ENCODE measurements around the gene XPOT.

Gene XPOT

DNA sequence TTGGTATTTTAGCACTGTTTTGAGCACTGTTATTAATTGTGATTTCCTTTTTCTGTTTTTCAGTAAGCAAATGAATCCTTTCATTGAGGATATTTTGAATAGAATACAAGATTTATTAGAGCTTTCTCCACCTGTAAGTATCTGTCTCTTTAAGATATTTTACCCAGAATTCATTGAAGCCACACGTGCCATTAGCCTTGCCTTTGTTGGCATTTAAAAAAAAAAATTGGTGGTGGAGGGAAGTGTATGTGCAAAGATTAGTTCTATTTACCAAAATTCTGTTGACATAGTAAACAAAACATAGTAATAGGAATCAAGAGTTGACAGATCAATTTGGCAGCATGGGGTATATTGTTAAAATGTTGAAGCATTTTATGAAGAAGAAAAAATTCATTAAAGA, 23.8 kb downstream of the XPOT start:
- peak overlapping the region; percentile 26 for H3K27ac ChIP-seq
- TF ChIP-seq, protein P1, sequence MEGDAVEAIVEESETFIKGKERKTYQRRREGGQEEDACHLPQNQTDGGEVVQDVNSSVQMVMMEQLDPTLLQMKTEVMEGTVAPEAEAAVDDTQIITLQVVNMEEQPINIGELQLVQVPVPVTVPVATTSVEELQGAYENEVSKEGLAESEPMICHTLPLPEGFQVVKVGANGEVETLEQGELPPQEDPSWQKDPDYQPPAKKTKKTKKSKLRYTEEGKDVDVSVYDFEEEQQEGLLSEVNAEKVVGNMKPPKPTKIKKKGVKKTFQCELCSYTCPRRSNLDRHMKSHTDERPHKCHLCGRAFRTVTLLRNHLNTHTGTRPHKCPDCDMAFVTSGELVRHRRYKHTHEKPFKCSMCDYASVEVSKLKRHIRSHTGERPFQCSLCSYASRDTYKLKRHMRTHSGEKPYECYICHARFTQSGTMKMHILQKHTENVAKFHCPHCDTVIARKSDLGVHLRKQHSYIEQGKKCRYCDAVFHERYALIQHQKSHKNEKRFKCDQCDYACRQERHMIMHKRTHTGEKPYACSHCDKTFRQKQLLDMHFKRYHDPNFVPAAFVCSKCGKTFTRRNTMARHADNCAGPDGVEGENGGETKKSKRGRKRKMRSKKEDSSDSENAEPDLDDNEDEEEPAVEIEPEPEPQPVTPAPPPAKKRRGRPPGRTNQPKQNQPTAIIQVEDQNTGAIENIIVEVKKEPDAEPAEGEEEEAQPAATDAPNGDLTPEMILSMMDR (conservative IDR thresholded peaks at IDR 0.05) = no peak

DNA sequence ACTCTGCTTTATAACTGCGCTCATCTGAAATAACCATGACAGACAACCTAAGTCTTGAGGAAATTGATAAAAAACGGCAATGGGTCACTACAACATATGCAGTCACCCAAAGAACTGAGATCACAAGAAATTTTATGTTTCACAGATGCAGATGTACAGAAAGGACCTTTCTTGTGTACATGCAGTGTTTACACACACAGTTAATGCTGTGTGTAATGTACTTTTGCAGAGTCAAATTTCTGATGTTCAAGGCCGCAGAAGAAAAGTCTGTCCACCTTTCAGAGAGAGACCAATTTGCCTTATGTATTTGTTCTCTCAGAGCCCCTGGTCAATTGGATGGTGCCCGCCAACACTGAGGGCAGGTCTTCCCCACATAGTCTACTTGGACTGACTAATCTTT, 24.8 kb downstream of the XPOT start:
- peak overlapping the region; percentile 26 for H3K27ac ChIP-seq
- TF ChIP-seq, protein P1 (conservative IDR thresholded peaks at IDR 0.05) = no peak

DNA sequence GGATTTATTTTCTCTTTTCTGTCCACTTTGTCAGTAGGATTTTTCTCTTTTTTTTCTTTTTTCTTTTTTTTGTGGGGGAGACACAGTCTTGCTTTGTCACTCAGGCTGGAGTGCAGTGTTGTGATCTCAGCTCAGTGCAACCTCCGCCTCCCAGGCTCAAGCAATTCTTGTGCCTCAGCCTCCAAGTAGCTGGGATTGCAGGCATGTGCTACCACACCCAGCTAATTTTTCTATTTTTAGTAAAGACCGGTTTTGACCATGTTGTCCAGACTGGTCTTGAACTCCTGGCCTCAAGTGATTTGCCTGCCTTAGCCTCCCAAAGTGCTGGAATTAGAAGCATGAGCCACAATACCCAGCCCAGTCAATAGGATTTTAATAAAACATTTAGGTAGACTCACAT, 26.7 kb downstream of the XPOT start:
- TF ChIP-seq, protein P1 (conservative IDR thresholded peaks at IDR 0.05) = no peak

DNA sequence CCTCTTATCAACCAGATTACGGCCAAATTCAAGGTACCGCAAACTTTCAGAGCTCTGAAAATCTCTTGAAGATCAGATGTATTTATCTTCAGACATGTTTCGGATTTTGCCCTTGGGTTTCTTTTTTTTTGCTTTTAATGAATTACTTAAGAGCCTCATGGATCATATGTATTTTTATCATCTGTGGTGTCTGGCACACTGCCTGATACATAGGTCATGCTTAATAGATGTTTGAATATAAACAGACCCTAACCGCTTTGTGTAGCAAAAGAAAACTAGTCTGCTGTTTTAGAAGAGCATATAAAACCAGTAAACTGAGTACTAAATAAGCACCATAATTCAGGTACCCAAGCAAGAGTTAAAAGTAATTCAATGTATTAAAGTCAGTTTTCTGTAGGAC, 27.6 kb downstream of the XPOT start:
- no peak overlapping the region for H3K27ac ChIP-seq
- TF ChIP-seq, protein P1 (conservative IDR thresholded peaks at IDR 0.05) = no peak

More for the DNA sequence above, 26.7 kb downstream of the XPOT start:
- H3K27ac ChIP-seq = no peak overlapping the region

DNA sequence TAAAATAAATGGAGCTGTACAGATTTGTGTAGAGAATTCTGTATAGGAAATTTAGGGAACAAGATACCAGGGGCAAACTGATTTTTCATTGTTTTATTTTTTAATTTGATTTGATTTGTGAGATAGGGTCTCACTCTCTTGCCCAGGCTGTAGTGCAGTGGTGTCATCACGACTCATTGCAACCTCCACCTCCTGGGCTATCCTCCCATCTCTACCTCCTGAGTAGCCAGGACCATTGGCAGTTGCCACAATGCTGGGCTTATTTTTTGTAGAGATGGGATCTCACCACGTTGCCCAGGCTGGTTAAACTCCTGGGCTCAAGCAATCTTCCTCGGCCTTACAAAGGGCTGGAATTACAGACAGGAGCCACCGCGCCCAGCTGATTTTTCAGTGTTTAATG, 29.7 kb downstream of the XPOT start:
- TF ChIP-seq, protein P1 (conservative IDR thresholded peaks at IDR 0.05) = no peak
- no peak overlapping the region for H3K27ac ChIP-seq

DNA sequence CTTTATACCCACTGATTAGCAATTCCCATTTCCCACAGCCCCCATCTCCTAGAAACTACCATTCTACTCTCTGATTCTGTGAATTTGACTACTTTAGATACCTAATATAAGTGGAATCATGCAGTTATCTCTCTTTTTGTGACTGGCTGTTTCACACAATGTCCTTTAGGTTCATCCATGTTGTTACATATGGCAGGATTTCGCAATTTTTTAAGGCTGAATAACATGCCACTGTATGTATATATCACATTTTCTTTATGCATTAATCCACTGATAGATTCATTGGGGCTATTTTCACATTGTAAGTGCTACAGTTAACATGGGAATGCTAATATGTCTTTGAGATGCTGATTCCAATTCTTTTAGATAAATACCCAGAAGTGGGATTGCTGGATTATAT, 35.9 kb downstream of the XPOT start:
- TF ChIP-seq, protein P1 (conservative IDR thresholded peaks at IDR 0.05) = no peak
- no peak overlapping the region for H3K27ac ChIP-seq

DNA sequence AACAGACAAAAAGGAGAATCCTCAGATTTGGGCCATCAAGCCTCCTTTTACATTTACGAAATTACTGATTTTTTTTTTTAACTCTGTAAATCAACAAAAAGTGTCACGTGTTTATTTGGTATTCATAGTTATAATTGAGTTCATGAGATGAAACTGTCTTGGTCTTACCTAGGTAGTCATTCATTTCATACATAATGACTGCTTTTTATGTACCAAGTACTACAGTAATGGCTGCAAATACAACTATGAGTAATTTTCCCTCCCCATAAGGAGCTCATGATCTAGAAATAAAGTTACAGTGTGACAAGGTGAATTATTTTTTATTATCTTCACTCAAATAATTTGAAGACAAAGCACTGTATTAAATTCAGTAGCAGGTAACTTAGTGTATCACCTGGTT, 41.3 kb downstream of the XPOT start:
- TF ChIP-seq, protein P1 (conservative IDR thresholded peaks at IDR 0.05) = no peak
- H3K27ac ChIP-seq = peak overlapping the region; percentile 53

DNA sequence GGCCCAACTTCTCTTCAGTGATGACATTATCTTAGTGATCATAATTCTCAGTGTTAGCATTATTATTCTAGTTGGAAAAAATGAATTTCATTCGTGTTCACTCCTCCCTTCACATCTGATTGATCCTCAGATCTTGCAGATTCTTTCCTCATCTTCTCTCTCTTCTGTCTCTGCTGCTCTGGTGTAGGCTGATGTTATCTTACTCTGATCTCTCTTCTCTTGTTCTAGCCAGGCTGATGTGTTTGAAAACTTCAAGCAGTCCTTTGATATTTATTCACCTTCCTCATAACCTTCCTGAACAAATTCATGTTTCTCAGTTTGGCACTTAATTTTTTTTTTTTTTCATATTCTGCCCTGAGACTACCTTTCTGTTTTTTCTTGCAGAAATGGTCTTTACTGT, 42.1 kb downstream of the XPOT start:
- TF ChIP-seq, protein P1 (conservative IDR thresholded peaks at IDR 0.05) = no peak
- H3K27ac ChIP-seq = peak overlapping the region; percentile 53

Data from VCaP (cell line).